PFSK-1 (cell line): ENCODE results near the gene ROBO2.

Source experiments
- POLR2AphosphoS5 ChIP-seq: IDR thresholded peaks from 2 replicates; pipeline ENCODE4 v1.6.1; 2012; ENCODE audit warnings: low read depth, mild to moderate bottlenecking, control low read depth, low read length, moderate library complexity
- REST ChIP-seq, 2 experiments: IDR thresholded peaks; 2 replicates each; pipeline versions ENCODE4 v1.6.1 to v1.8.0; 2011 to 2012; ENCODE audit warnings: low read depth in 2 of 2, low read length in 2 of 2, control low read depth in 1 of 2, inconsistent platforms in 1 of 2, mild to moderate bottlenecking in 1 of 2, moderate library complexity in 1 of 2; ENCODE audit not compliant: insufficient read depth in 1 of 2
- SIN3A ChIP-seq: IDR thresholded peaks from 2 replicates; pipeline ENCODE4 v1.6.1; 2012; ENCODE audit warnings: mild to moderate bottlenecking, low read length, moderate library complexity, borderline replicate concordance; ENCODE audit not compliant: insufficient read depth
- TAF1 ChIP-seq: IDR thresholded peaks from 2 replicates; pipeline ENCODE4 v1.6.1; 2012; ENCODE audit warnings: low read length, control low read depth, borderline replicate concordance; ENCODE audit not compliant: insufficient read depth

GRCh38 chr3:77411334-77411733 is 371.4 kb downstream of the ROBO2 start:
- TF ChIP-seq REST (IDR thresholded peaks at IDR 0.05; ENCODE audit: insufficient read depth in 1 of 2, low read depth in 2 of 2, low read length in 2 of 2) (no peak), POLR2AphosphoS5 (no peak), SIN3A (no peak), TAF1 (no peak)
